ES-I3 (cell line): ENCODE data around the gene NPAP1.

Source experiments
- H3K36me3 ChIP-seq: 2 replicates; pipeline ENCODE4 v1.6.1; 2013; ENCODE audit warnings: mild to moderate bottlenecking, low read length, control low read depth, moderate library complexity; ENCODE audit not compliant: insufficient read depth
- H3K4me1 ChIP-seq: 2 replicates; pipeline ENCODE4 v1.6.1; 2013; ENCODE audit warnings: mild to moderate bottlenecking, control low read depth, low read length; ENCODE audit not compliant: insufficient read depth
- H3K9ac ChIP-seq: 2 replicates; pipeline ENCODE4 v1.6.1; 2013; ENCODE audit warnings: low read depth, mild to moderate bottlenecking, low read length, moderate library complexity
- H3K9me3 ChIP-seq: 2 replicates; pipeline ENCODE4 v1.6.1; 2013; ENCODE audit warnings: mild to moderate bottlenecking, low read length, moderate library complexity; ENCODE audit not compliant: control insufficient read depth, insufficient read depth

The NPAP1 gene

GRCh38 chr15:24718289-24719082, 42.9 kb downstream of the NPAP1 start:
- no peaks in the 10 kb centered on the region for H3K9me3 ChIP-seq
- H3K36me3 ChIP-seq: no peaks in the 10 kb centered on the region
- no peaks in the 10 kb centered on the region for H3K4me1 ChIP-seq
- no peak overlapping the region for H3K9ac ChIP-seq

- H3K9me3 ChIP-seq: no peaks in the 10 kb centered on the region
- no peaks in the 10 kb centered on the region for H3K36me3 ChIP-seq
- H3K4me1 ChIP-seq: no peaks in the 10 kb centered on the region
- H3K9ac ChIP-seq: no peak overlapping the region
These were observed 54.2 kb downstream of the NPAP1 start for GRCh38 chr15:24729760-24730159.
